Measurements from ENCODE around the gene RHBDL3. TPM values are rescaled to one million over a fixed set of nuclear protein-coding genes. Genes with fewer than 3 reads are reported as not detected.

Gene RHBDL3
- total RNA-seq, 1 experiment from 2014 or later, result not detected

- no TSS peak for BruUV-seq (replicated peaks)
- Mint-ChIP-seq H3K9me3 (ENCODE audit: unreplicated experiment) (no peaks in the 10 kb centered on the region), H3K27me3 (ENCODE audit: insufficient read depth, unreplicated experiment) (peaks cover 90% of the 10 kb centered on the region), H3K4me3 (ENCODE audit: unreplicated experiment) (no peak overlapping the region), H3K27ac (ENCODE audit: low read depth, unreplicated experiment) (no peak overlapping the region), H3K4me1 (ENCODE audit: insufficient read depth, unreplicated experiment) (peaks cover 22% of the 10 kb centered on the region), H3K36me3 (ENCODE audit: insufficient read depth, unreplicated experiment) (no peaks in the 10 kb centered on the region)
- intact Hi-C loops (cut with micrococcal nuclease), result no loop called here
- ChIA-PET CTCF (no interaction called here), POLR2A (no interaction called here)
- no peak for TF ChIP-seq CTCF (IDR thresholded peaks at IDR 0.05; ENCODE audit: unreplicated experiment)
- no peak for DNase-seq (ENCODE audit: unreplicated experiment)
Measured at GRCh38 chr17:32266051-32266388, 388 bp downstream of the RHBDL3 start.

GRCh38 chr17:32266389-32267301 lies 1.0 kb downstream of the RHBDL3 start:
- no peak for TF ChIP-seq CTCF (IDR thresholded peaks at IDR 0.05; ENCODE audit: unreplicated experiment)
- intact Hi-C loops (cut with micrococcal nuclease), result no loop called here
- POLR2A ChIA-PET, result no interaction called here
- Mint-ChIP-seq H3K36me3 (ENCODE audit: insufficient read depth, unreplicated experiment) (no peaks in the 10 kb centered on the region), H3K27me3 (ENCODE audit: insufficient read depth, unreplicated experiment) (peaks cover 90% of the 10 kb centered on the region), H3K27ac (ENCODE audit: low read depth, unreplicated experiment) (no peak overlapping the region), H3K4me1 (ENCODE audit: insufficient read depth, unreplicated experiment) (peaks cover 15% of the 10 kb centered on the region), H3K4me3 (ENCODE audit: unreplicated experiment) (peak overlapping the region; percentile 56), H3K9me3 (ENCODE audit: unreplicated experiment) (no peaks in the 10 kb centered on the region)
- no peak for DNase-seq (ENCODE audit: unreplicated experiment)
- no TSS peak for BruUV-seq (replicated peaks)
- CTCF ChIA-PET, result no interaction called here

- Mint-ChIP-seq H3K4me1 (ENCODE audit: insufficient read depth, unreplicated experiment) (peaks cover 6% of the 10 kb centered on the region), H3K36me3 (ENCODE audit: insufficient read depth, unreplicated experiment) (no peaks in the 10 kb centered on the region), H3K27ac (ENCODE audit: low read depth, unreplicated experiment) (no peak overlapping the region), H3K9me3 (ENCODE audit: unreplicated experiment) (no peaks in the 10 kb centered on the region), H3K27me3 (ENCODE audit: insufficient read depth, unreplicated experiment) (peaks cover 90% of the 10 kb centered on the region), H3K4me3 (ENCODE audit: unreplicated experiment) (peak overlapping the region; percentile 56)
- no peak for TF ChIP-seq CTCF (IDR thresholded peaks at IDR 0.05; ENCODE audit: unreplicated experiment)
- ChIA-PET CTCF (no interaction called here), POLR2A (no interaction called here)
- peak; percentile 25 for DNase-seq (ENCODE audit: unreplicated experiment)
- BruUV-seq (replicated peaks), result no TSS peak
- intact Hi-C loops (cut with micrococcal nuclease), result no loop called here
Measured at GRCh38 chr17:32267690-32268205, 2.1 kb downstream of the RHBDL3 start.

GRCh38 chr17:32268734-32269288 lies 3.2 kb downstream of the RHBDL3 start:
- CTCF ChIA-PET, result no interaction called here
- intact Hi-C loops (cut with micrococcal nuclease), result no loop called here
- Mint-ChIP-seq H3K4me3 (ENCODE audit: unreplicated experiment) (no peak overlapping the region), H3K36me3 (ENCODE audit: insufficient read depth, unreplicated experiment) (no peaks in the 10 kb centered on the region), H3K4me1 (ENCODE audit: insufficient read depth, unreplicated experiment) (peaks cover 6% of the 10 kb centered on the region), H3K9me3 (ENCODE audit: unreplicated experiment) (no peaks in the 10 kb centered on the region), H3K27me3 (ENCODE audit: insufficient read depth, unreplicated experiment) (peaks cover 82% of the 10 kb centered on the region), H3K27ac (ENCODE audit: low read depth, unreplicated experiment) (no peak overlapping the region)
- no TSS peak for BruUV-seq (replicated peaks)
- DNase-seq (ENCODE audit: unreplicated experiment), result no peak
- POLR2A ChIA-PET, result interaction anchor here (1.6 kb wide), 1 partner anchor 44 kb away, joined by 3 read pairs; no protein-coding TSS in a partner anchor
- TF ChIP-seq CTCF (IDR thresholded peaks at IDR 0.05; ENCODE audit: unreplicated experiment), result no peak
